Heart right ventricle (tissue), 16 donors: ENCODE data around the gene TEPSIN. TPM values are rescaled to one million over a fixed set of nuclear protein-coding genes. Genes with fewer than 3 reads are reported as not detected.
A peak's percentile ranks its signal among the peaks of the same experiment; 100 is the strongest.

ENCODE experiments used
- ATAC-seq, 8 donors: fragments of 200-7000 bp; cut with Tn5 transposase; one replicate each; pipeline ENCODE4 v1.9.1; 2020; ENCODE audit warnings: mild to moderate bottlenecking in 8 of 8, moderate library complexity in 8 of 8, moderate number of reproducible peaks in 1 of 8
- DNase-seq, 2 donors: peaks; one replicate each; pipeline ENCODE4 v3.0.0-alpha.2; 2020
- H3K27ac ChIP-seq, 10 donors: fragments of 200-600 bp; sonication (generic) in 2 of 10; one replicate each; pipeline versions ENCODE4 v1.5.0 to v1.8.0; 2020 to 2022; ENCODE audit warnings: mild to moderate bottlenecking in 3 of 10
- H3K27me3 ChIP-seq, 7 donors: fragments of 200-600 bp; one replicate each; pipeline ENCODE4 v1.8.0; 2021 to 2022; ENCODE audit warnings: mild to moderate bottlenecking in 2 of 7
- H3K36me3 ChIP-seq, 9 donors: fragments of 200-600 bp; sonication (generic) in 1 of 9; one replicate each; pipeline versions ENCODE4 v1.5.0 to v1.8.0; 2020 to 2022; ENCODE audit warnings: mild to moderate bottlenecking in 2 of 9
- H3K4me1 ChIP-seq, 9 donors: fragments of 200-600 bp; sonication (generic) in 1 of 9; one replicate each; pipeline versions ENCODE4 v1.5.0 to v1.8.0; 2020 to 2022; ENCODE audit warnings: mild to moderate bottlenecking in 4 of 9
- H3K4me3 ChIP-seq, 10 donors: fragments of 200-600 bp; sonication (generic) in 2 of 10; one replicate each; pipeline versions ENCODE4 v1.5.0 to v1.8.0; 2020 to 2022; ENCODE audit warnings: mild to moderate bottlenecking in 7 of 10, moderate library complexity in 2 of 10
- H3K9me3 ChIP-seq, 11 donors: fragments of 200-600 bp in 10 of 11; sonication (generic) in 2 of 11; one replicate each; pipeline versions ENCODE4 v1.5.0 to v1.8.0; 2013 to 2022; ENCODE audit warnings: mild to moderate bottlenecking in 2 of 11, control low read depth in 1 of 11, moderate library complexity in 1 of 11
- WGBS, 2 donors: extraction: QIAGEN DNeasy Blood & Tissue Kit; methylation state at CpG; one replicate each; pipeline ENCODE4 v1.1.7; 2013; ENCODE audit warnings: inconsistent platforms in 1 of 2; 5-methylcytosine and 5-hydroxymethylcytosine counted together
- intact Hi-C, 10 donors: fragments of 100-400 bp; cut with DNase I; formaldehyde crosslinking; loops; one replicate each; pipeline versions ENCODE4 v1.11.1 to v1.14.2; 2022
- polyA plus RNA-seq, 2 donors: library from polyadenylated mRNA; stranded (reverse); fragments of 200-250 nt; gene quantifications; one replicate each; pipeline ENCODE4 v1.2.3, GENCODE V29; 2013
- total RNA-seq, 10 donors: library from RNA; stranded (reverse); fragmentation: NEBNext Ultra II Directional in 3 of 10; extraction: Animal tissue kit (Norgen Biotek cat#: 25700) in 3 of 10; gene quantifications; one replicate each; pipeline versions ENCODE4 v1.2.1 to v1.2.4, GENCODE V29; 2021 to 2023
- TF ChIP-seq, protein P1 (sequence below), 9 donors: fragments of 200-600 bp; sonication (generic) in 2 of 9; IDR thresholded peaks; one replicate each; pipeline versions ENCODE4 v1.5.0 to v1.8.0; 2021 to 2022; ENCODE audit warnings: antibody characterized with exemption in 9 of 9, mild to moderate bottlenecking in 5 of 9, moderate library complexity in 1 of 9
- donor health status: Arrhythmogenic right ventricular cardiomyopathy.
- donor health status: ischemic (EF 13 %, LVEDD 7.1; RV severe dilation, severe dysfunction).
- donor health status: healthy with polysubstance abuse.
- donor health status: DM: no; HTN: yes; CAD: no.
- donor health status: DM: no; HTN: no; CAD: no.
- donor health status: ischemic (EF 25% LVEDD 6.9; RV normal size, moderate dysfunction).
- donor health status: ischemic (EF 25% LVEDD 5.7; RV mildly dilated, moderate dysfunction).
- donor health status: healthy.
- donor health status: DM: yes; HTN: yes; CAD: no.
- donor health status: Ischemic cardiomyopathy.
- donor health status: ischemic (EF 35%, LVEDD 5.7; RV mildly dilated, moderate dysfunction).
- donor health status: nonischemic (EF 11% LVEDD 7.7; RV severe dilation, severe dysfunction).
- donor health status: DM: yes; HTN: yes; CAD: no.
- donor health status: PGD.
- donor health status: ischemic (EF 29% LVEDD 5.4; RV normal size, mild dysfunction).
- donor health status: nonischemic (EF 23%, LVEDD 6.1; RV moderate dilation, normal function).

The TEPSIN gene
- total and polyA plus RNA-seq, 12 donors = 6.2 to 30.4 (median 9.8) TPM

DNA sequence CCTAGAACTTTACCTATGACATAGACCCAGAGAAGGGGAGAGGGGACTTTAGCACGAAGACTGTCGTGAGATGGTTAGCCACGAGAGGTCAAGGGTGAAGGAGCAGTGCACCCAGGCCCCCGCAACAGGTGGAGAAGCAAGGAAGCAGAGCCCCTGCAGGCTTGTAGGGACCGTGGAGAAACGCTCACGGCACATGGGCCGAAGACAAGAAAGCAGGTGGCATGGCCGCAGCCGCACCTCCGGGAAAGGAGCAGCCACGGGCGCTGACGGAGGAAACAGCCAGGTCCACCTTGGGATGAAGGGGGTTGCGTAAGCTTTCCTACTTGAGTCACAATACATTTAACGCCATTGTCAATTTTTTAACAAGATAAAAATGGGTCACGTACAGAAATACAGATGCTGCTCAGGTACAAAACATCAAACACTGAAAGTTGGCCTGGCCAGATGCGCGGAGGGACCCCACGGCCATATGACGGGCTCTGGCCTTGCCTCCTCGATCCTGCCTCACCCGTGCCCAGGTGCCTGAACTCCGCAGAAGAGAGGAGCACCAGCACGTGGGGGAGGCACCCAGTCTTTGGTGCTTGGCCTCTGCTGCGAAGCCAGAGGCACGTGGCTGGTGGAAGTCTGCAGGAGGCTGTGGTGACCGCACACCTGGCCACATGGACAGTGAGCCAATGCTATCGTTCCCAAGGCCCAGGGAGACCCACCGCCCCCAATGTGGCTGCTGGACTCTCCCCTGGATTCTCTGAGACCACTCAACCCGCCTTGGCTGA is 35.0 kb upstream of the TEPSIN start:
- H3K4me1 ChIP-seq = peaks cover 0 to 20% (median 14%) of the 10 kb centered on the region in 9 donors
- no peak overlapping the region for H3K4me3 ChIP-seq
- DNase-seq = peak in 1 of 2 donors; percentile 2
- intact Hi-C loops = no loop called here
- TF ChIP-seq, protein P1, sequence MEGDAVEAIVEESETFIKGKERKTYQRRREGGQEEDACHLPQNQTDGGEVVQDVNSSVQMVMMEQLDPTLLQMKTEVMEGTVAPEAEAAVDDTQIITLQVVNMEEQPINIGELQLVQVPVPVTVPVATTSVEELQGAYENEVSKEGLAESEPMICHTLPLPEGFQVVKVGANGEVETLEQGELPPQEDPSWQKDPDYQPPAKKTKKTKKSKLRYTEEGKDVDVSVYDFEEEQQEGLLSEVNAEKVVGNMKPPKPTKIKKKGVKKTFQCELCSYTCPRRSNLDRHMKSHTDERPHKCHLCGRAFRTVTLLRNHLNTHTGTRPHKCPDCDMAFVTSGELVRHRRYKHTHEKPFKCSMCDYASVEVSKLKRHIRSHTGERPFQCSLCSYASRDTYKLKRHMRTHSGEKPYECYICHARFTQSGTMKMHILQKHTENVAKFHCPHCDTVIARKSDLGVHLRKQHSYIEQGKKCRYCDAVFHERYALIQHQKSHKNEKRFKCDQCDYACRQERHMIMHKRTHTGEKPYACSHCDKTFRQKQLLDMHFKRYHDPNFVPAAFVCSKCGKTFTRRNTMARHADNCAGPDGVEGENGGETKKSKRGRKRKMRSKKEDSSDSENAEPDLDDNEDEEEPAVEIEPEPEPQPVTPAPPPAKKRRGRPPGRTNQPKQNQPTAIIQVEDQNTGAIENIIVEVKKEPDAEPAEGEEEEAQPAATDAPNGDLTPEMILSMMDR (IDR thresholded peaks at IDR 0.05) = no peak
- H3K27ac ChIP-seq = no peak overlapping the region
- no peaks in the 10 kb centered on the region for H3K27me3 ChIP-seq
- WGBS, 2 donors = 94 to 96% methylated on average over 31 of the region's 31 CpGs
- ATAC-seq = no peak
- H3K9me3 ChIP-seq = no peaks in the 10 kb centered on the region
- peaks cover 0 to 96% (median 39%) of the 10 kb centered on the region in 9 donors for H3K36me3 ChIP-seq

DNA sequence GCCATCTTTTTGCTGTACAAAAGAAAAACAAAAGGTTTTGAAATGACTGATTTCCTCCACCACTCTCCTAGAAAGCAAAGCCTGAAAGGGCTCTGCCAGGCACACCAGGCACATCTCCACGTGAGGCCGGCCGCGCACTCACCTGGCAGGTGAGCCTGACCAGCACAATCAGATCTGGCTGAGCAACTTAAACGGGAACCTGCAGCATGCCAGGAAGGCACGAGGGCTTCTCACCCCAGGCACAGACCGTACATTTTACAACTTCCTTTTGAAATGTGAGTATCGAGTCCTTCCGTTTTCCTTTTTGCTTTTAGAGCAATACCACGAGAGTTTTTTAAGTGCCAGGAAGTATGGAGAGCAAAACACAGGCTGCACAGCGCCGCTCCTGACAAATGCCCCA is 33.8 kb upstream of the TEPSIN start:
- intact Hi-C loops = no loop called here
- DNase-seq (no peak), ATAC-seq (no peak)
- peak overlapping the region in 1 of 10 donors; percentile 44 for H3K27ac ChIP-seq
- TF ChIP-seq, protein P1 (IDR thresholded peaks at IDR 0.05) = no peak
- no peak overlapping the region for H3K4me3 ChIP-seq
- H3K36me3 ChIP-seq = peaks cover 0 to 97% (median 39%) of the 10 kb centered on the region in 9 donors
- peaks cover 0 to 23% (median 9%) of the 10 kb centered on the region in 9 donors for H3K4me1 ChIP-seq
- no peaks in the 10 kb centered on the region for H3K27me3 ChIP-seq
- H3K9me3 ChIP-seq = no peaks in the 10 kb centered on the region
- 87 to 91% methylated on average over 12 of the region's 12 CpGs for WGBS, 2 donors

DNA sequence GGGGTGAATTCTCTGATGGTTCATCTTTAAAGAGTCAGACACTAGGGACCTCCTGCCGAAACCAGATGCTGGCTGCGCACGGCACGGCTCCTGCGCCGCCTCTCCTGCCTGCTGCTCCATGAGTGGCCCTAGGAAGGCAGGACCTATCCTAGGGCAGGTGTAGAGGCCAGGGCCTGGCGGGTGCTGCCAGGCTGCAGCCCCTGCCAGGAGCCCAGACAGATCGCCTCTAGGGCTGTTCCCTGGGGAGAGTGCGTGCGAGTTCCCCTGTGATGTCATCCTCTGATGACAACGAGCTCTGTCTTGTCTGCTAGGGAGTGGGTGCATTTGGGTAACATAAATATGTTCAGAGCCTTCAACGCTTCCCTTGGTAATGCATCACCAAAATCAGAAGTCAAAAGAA is 32.4 kb upstream of the TEPSIN start:
- TF ChIP-seq, protein P1 (IDR thresholded peaks at IDR 0.05) = no peak
- Histone ChIP-seq H3K27me3 (no peaks in the 10 kb centered on the region), H3K36me3 (peaks cover 0 to 100% (median 34%) of the 10 kb centered on the region in 9 donors), H3K4me1 (peaks cover 0 to 31% (median 0%) of the 10 kb centered on the region in 9 donors), H3K4me3 (no peak overlapping the region), H3K27ac (no peak overlapping the region), H3K9me3 (no peaks in the 10 kb centered on the region)
- DNase-seq (no peak), ATAC-seq (no peak)
- WGBS, 2 donors = 89 to 90% methylated on average over 12 of the region's 12 CpGs
- intact Hi-C loops = no loop called here

DNA sequence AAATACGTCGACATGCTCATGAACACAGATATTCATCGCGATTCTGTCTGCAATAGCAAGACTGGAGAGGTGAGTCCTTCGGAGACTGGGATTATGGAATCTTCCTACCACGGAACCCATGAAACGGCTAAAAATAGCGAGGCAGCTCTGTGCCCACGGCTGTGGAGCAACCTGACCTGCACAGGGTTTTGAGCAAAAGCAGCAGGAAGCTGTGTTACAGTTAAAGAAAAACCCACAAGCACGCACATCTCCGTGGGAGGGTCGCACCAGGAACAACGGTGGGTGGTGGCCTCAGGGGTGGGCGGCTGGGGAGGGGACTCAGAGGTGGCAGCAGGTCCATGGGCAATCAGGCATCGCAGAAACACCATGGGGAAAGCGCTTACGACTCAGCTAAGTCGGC is 31.4 kb upstream of the TEPSIN start:
- Histone ChIP-seq H3K36me3 (peaks cover 0 to 99% (median 34%) of the 10 kb centered on the region in 9 donors), H3K9me3 (no peaks in the 10 kb centered on the region), H3K4me3 (no peak overlapping the region), H3K4me1 (peaks cover 0 to 31% (median 0%) of the 10 kb centered on the region in 9 donors), H3K27me3 (no peaks in the 10 kb centered on the region), H3K27ac (no peak overlapping the region)
- DNase-seq (no peak), ATAC-seq (peak in 1 of 8 donors; percentile 18)
- WGBS, 2 donors = 87 to 88% methylated on average over 18 of the region's 18 CpGs
- TF ChIP-seq, protein P1 (IDR thresholded peaks at IDR 0.05) = no peak
- intact Hi-C loops = no loop called here
